GM03348 (cell line): ENCODE measurements around the gene MGAT5.

ENCODE experiments used
- DNase-seq: peaks from one replicate; pipeline ENCODE4 v3.0.0; 2012; ENCODE audit warnings: low spot score

Gene MGAT5

DNA sequence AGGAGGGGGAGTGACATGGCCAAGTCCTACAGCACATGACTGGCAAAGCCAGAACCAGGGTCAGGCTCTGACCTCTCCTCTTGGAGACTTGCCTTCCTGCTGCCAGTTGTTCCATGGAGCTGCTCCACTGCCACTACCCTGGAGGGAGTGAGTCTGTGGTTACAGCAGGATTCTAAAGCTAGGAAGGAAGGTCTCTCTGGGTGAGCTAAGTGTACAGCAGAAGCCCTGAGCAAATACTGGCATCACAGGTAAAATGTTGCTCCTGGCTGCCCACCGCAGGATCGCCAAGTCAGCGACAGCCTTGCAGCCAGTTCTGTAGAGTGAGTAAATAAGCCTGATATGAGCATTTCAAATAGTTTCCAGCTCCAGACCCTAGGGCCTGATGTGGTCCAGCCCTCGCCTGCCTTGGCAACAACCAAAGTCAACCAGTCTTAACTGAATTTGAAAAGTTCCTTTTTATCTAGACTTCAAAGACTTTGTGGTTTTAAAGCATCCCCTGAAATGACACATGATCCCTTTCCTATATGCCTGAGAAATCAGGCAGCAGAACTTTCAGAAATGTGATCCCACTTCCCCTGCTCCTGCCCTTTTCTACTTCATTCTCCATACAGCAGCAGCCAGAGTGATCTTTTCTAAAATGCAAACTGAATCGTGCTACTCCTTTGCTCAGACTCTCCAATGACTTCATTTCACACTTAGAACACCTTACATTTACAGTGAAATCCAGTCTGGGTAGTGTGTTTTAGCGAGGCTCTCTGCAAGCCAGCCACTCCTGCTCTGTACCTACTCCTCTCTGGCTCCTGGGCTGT lies 114.3 kb downstream of the MGAT5 start:
- DNase-seq: no peak

DNA sequence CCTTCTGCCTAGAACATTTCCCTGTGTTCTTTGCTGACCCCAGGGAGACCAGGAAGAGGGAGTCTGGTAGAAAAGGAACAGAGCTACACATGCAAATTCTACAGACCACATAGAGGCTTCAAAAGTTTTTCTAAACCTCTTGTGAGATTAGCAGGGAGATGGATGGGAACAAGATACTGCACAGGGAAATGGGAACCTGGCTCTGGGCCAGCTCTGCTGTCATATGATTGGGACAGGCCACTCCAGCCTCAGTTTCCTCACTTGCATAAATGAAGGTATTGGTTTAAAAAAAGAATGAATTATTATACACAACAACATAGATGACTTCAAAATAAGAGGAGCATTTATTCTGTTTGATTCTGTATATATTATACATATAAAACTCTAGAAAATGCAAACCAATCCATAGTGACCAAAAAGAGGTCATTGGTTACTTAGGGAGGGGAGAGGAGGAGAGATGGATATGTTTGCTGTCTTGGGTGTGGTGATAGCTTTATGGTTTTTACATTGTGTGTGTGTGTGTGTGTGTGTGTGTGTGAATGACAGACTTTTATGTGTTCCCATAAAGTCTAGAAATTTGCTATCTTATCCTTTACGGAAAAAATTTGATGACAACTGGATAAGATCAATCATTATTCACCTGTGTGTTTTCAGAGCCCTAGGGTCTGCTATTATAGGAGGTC lies 115.5 kb downstream of the MGAT5 start:
- no peak for DNase-seq

DNA sequence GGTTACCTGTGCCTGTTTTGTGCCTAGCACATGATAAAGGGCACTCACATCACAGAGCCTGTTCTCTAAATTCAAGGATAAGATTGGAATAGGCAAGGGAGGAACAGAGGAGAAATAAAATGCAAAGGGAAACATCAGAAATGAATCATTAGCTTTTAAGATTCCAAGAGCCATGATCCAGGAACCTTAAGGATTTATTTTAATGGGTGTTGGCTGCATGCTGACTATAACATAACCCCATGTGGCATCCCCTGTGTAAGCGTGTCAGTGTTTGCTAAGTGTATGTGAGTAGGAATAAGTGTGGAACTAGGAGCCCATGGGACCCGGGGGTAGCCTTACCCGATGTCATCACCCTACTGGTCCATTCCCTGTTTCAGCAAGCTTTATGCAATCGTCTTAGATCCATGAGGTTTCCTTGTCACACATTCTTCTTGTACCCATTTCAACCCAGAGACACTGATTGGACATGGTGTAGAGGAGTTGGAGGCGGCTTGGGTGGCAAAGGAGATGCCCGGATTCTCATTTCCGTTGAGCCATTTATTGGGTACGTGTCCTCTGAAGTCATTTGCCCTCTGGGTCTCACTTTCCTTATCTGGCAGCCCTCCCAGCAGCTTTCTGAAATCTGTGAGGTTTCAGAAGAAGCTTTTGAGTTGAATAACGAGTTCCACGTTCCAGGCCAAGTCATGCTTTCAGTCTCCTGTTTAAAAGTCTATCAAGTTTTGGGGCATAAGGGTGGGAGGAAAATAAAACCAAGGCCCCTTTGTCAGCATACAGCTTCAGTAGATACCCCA lies 117.0 kb downstream of the MGAT5 start:
- no peak for DNase-seq

DNA sequence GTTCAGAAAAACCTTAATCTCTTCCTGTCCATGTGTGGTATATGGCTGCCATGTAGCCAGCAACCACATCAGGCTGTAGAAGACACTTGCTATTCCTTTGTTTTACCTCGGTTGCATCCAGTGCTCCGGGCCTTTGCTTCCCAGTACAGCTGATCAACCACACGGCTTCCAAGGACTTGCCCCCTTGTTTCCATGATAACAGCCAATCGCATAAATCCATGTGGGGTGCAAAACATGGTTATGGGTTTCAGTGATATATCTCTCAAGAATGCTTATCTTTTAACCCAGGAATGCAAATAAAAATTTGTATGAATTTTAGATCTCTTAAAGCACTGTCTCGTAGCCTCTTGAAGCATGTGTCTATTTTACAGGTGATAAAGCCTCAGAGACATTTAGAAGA lies 118.3 kb downstream of the MGAT5 start:
- DNase-seq: peak; percentile 30

DNA sequence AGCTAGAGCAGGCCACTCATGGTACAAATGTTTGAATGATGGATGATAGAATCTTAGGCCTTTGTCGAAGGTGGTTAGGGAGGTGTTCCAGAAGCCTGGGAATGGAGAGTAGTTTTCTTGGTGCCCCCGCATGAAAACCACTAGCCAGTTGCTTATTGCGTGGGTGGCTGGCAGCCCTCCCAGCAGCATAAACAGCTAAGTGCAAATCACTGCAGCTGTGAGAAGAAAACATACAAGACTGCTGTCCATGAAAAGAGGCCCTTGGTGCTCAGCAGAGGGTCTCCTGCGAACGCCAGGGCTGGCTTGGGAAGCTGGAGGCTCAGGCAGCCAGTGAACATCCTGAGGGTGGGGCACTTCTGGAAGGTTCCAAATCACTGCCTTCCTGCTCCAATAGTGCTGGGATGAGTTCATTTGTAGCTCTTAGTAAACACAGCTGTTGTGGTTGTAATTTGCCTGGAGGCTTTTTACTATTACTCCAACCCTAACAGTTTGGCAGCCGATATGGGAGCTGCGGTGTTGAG lies 118.8 kb downstream of the MGAT5 start:
- peak; percentile 75 for DNase-seq

DNA sequence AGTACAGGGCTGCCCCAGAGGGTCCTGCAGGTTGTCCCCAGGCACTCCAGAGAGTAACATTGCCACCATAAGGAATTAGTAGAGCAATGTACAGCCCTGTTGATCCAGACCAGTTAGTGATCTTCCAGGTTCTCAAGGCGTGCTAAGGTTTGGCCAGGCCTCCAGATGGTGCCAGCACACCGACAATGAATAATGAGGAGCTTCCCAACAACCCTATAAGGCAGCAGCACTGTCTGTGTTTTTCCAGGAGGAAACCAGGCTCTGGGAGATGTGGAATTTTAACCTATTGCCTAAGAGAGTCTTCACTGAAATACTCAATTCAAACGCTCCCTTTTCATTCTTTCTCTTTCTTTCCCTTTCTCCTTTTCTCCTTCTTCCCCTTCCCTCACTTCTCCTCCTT lies 122.1 kb downstream of the MGAT5 start:
- DNase-seq: no peak

DNA sequence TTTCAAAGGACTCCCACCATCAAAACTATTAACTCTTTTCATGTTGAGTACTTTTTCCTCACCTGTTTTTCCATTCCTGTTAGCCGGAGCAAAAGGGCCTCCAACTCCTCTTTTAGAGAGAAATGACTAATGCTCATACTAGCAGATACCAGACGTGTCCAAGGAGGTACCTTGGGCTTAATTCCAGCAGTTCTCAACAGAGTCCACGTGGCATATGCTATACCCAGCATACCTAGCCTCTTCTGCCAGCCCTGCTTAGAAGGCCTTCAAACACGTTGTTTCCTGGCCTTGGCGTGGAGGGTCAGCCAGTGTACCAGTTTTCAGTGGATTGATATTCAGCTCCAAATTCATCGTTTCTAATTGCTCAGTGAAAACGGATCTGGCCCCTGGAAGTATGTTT lies 123.9 kb downstream of the MGAT5 start:
- no peak for DNase-seq

DNA sequence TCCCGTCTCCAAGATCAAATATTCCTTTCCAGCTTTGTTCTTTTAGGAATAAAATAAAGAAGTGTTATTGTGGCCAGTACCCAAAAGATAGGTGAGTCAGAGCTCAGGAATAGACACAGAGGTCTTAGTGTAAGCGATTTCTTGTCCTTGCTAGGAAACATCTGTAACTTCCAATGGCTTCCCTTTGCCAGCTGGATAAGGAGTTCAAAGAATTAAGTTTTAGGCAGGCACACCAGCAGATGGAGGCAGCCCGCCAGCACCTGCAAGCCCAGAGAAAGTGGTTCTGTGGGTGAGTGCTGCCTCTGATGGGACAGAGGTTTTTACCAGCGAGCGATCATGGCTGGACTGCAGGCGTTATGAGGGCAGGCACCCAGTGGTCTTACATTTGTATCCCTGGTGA lies 125.4 kb downstream of the MGAT5 start:
- DNase-seq: no peak

DNA sequence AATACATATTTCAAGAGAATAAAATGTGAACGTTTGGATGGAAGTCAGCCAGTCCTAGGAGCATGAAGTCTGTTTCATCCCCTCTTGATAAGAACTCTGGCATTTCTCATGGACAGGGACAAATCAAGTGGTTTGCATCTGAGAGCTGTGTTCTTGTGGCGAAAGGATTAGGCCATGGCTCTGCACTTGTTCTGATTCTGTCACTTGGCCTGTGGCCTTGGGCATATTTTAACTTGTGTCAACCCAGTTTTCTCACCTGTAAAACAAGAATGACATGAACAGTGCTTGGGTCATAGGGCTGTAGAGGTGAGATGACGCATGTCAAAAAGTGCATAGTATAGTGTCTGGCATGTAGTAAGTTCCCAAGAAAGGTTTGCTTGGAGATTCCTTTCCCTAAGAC lies 125.8 kb downstream of the MGAT5 start:
- DNase-seq: no peak

DNA sequence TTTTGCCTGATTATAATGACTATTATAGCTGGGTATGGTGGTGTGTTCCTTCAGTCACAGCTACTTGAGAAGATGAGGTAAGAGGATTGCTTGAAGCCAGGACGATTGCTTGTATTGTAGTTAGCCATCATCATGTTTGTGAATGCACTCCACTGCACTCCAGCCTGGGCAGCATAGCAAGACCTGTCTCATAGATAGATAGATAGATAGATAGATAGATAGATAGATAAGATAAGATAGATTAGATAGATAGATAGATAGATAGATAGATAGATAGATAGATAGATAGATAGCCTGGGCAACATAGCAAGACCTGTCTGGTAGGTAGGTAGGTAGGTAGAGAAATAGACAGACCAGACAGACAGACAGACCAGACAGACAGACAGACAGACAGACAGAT lies 127.3 kb downstream of the MGAT5 start:
- no peak for DNase-seq

DNA sequence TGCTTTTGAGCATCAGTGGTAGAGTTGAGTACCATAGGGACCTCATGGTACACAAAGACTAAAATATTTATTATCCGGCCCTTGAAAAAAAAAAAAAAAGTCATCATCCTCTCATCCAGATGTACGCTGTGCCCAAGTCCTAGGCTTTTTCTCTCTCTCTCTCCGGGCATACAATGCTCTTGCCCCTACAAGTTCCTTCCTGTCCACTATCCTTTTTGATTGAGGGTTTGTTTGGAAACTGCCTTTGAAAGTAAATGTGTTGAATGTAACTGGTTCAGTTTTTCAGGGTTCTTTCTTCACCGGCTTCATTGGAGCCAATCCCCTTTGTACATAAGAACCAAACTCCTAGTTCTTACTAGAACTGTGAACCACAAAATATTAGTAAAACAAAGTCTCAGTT lies 130.3 kb downstream of the MGAT5 start:
- no peak for DNase-seq

DNA sequence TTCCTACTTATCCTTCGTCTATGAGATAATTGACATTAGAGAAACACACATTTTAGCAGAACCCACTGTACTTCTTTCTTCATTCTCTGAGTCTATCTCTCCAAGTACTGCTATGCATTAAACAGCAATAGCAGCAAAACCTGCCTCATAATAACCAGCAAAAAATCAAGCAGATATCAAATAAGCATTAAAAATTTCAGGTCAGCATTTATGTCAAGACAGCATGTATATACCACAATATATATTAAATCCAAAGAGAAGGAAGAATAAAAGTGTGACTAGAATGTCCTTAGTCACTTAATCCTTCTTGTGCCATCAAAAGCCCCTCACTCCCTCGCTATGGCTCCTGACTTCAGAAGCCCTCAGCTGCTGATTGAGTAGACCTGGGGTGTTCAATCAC lies 131.3 kb downstream of the MGAT5 start:
- DNase-seq: no peak

DNA sequence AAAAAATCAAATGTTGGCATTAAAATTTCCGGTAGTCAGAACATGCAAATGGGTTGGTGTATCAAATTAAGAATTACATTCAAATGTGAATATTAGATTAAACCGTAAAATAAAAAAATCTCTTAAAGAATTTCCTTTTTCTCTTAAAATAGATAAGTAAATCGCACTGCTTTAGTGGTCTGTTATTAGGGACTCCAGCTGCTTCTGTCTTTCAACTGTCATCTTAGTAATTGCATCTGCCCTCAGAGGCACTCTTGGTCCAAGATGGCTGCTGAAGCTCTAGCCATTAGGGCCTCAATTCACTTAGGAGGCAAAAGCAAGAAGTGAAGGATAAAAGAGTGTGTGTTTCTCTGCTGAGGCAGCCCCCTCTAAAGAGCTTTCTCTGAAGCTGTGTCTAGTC lies 132.4 kb downstream of the MGAT5 start:
- DNase-seq: no peak

DNA sequence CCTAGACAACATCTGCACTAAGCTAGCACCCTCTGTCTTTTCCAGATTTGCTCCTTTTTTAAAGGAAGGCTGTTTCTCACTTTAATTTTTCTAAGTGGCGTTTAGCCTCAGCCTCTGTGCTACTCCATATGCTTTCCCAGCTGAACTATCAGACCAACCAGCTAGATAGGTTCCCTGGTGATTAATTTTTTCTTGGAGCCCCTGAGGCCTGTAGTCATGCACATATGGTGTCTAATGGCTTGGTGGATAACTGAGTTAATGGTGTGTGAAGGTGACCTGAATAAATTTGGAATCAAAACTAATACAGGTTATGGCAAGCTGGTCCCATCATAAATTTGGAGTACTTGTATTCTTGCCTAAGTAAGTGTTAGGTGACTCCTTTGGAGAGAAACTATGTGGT lies 135.5 kb downstream of the MGAT5 start:
- DNase-seq: no peak

DNA sequence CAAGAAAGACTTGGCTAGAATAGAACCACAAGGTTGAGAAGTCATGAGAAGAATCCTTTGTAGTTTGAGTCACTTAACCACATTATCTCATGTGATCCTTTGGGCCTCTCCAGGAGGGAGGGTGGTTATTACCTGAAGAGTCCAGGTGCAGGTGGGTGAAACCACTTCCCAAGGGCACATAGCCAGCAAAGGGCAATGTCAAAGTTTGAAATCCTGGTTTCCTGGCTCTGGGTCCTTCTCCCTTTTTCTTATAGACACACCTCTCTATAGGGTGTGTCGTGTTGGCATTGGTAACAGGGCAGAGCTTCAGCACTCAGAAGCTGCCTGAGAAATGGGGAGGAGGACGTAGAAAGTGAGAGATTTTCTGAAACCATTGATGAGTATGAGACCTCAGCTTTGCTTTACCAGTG lies 137.9 kb downstream of the MGAT5 start:
- no peak for DNase-seq

DNA sequence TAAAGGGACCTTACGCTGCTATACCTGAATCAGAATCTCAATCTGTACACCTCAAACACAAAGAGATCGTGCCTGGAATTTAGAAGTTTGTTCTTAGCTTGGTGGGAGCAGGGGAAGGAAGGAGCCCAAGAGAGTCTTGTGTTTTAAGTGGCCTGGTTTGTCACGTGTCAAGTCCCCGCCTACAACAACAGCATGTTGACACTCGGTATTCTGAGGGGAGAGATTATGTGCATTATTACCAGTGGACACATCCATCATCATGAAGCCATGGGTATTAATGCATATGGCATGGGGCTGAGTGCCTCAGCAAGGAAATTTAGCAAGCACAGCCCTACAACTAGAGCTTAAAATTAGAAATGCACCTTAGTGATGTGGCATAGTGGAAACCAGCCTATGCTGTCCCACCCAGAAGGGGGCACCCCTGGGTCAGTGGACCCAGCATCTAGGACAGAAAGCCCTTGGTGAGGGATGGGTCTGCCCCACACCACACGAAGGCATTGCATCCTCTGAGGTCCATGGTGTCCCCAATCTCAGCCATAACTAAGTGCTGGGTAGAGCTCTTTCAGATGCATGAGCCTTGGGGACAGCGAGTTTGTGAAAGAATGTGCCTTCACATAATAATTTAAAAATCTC lies 138.7 kb downstream of the MGAT5 start:
- no peak for DNase-seq

DNA sequence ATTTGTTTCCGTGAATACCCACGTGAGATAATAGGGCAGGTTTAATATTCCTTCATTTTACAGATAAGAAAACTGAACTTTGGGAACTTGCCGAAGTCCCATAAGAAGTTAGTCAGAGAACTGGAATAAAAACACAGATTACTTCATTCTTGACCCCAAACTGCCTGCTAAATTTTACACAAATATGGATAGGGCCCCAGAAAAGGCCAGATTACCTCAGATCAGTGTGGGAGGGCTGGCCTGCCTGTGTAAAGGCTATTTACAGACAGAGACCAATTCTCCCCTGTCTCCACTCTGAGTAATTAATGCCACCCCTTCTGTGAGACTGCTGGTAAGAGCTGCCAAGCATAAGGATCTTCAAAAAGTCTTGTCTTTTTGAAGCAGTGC lies 139.2 kb downstream of the MGAT5 start:
- peak; percentile 49 for DNase-seq

DNA sequence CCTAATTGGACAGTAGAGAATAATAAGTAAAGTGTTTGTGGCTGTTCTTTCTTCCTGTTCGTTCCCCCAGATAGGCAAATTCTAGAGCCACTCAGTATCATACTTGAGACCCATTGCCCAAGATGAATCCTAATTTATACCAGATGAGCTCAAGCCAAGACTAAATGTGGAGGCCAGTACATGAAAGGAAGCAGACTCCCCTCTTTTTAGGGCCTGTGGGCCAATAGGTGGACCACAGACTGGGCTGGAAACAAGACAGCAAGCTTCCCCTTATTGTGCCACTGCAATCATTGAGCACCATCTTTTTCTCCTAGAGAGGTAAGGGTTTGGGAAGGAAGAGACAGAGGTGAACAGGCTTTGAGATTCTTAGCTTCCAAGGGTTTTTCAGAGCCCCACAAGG lies 141.9 kb downstream of the MGAT5 start:
- DNase-seq: no peak

DNA sequence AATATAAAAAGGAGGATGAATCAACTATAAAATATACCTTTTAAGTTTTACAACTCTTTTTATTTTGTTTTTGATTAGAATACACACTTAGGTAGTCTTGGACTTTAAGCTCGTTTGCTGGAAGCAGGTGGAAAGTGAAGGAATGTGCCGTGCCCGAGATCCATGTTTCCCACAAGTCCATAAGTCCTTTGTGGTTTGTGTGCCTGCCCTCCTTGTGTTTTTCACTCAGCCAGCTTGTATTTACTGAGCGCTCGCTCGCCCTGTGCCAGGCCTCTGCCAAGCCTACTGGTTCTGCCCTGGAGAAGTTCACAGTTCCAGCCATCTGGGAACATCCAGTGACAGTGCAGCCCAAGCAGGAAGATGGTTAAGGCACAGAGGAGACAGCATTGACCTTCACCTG lies 142.6 kb downstream of the MGAT5 start:
- no peak for DNase-seq

DNA sequence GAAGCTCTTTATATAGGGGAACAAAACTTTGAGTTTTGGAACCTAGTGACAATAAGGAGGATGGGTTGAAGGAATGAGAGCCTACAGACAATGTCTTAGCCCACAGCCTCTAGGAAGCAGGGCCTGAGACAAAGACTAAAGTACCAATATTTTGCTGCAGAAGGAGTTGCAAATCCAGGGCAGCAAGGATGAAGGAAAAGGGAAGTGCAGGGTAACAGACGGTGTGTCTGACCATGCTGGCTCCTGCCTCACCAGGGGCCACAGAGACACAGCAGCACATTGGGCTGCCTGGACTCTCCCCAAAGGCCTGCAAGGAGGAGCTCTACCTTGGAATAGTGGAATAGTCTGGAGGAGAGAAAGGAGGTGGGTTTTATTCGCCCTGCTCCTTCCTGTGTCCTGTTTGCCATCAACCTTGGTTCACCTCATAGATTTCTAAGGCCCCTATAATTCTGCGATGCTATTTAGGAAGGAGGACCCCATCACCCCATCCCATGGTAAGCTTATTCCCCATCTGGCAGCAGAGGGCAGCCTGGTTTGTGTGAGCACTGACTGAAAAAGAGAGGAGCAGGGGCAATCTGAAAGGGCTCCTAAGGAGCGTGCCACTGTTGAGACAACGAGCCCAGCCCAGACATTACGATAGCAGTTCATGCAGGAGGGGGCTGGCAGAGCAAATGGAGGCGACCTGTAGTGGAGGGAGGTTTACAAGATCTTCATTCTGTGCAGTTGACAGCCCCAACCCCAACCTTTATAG lies 143.4 kb downstream of the MGAT5 start:
- no peak for DNase-seq

DNA sequence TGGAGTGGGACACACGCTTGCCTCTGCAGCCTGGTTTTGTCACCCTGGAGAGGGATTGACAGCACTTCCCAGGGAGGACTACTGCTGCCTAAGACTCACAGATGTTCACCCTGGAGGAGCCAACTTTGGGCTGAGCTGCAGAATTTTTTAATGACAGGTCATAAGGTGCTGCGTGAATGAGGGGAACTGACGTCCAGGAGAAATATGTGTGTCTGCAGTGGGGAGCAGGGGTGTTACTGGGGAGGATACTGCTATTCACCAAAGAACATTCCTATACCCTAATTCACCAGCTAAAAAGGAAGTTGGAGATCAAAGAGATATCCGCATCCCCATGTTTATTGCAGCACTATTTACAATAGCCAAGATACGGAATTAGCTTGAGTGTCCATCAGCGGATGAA lies 144.4 kb downstream of the MGAT5 start:
- DNase-seq: peak; percentile 59

DNA sequence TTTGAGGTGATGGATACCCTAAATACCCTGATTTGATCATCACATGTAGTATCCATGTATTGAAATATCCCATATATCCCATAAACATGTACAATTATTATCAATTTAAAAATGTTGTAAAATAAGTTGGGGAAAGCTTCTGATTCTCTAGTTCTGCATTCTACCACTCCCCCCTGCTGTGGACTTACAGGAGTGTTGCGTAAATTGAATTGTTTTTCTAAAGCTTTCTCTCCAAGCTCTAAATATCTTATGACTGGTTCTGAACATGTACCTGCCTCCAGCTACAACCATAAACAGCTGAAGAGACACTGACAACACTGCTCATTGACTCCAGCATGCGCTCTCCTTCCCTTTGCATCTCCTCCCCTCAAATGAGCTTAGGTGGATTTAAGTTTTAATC lies 145.2 kb downstream of the MGAT5 start:
- no peak for DNase-seq
